GM18519 (cell line): Measurements from ENCODE around the gene ELL.

ENCODE experiments used
- ATAC-seq: cut with Tn5 transposase; IDR thresholded peaks from one replicate; pipeline ENCODE4 v1.9.1; 2021; ENCODE audit warnings: mild to moderate bottlenecking, moderate library complexity; ENCODE audit not compliant: unreplicated experiment, low FRiP score

ELL gene

GRCh38 chr19:18450021-18450930, 71.6 kb downstream of the ELL start:
- ATAC-seq: no peak

DNA sequence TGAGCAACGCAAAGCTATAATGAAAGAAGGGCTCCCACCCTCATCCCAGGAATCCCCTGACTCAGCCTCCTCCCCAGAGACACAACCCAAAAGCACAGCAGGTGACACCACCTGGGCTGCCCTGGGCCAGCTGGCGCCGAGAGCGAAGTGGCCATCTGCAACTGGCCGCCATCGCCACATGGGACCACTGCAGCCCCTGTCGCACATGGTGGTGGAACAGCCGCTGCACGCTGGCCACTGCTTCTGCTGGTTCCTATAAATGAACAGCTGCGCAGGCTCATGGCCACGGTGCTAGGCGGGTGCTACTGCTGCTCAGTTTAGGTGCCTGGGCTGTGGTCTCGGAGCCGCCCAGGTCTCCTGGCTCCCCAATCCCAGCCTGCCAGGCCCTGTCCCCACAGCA, 72.3 kb downstream of the ELL start:
- no peak for ATAC-seq

DNA sequence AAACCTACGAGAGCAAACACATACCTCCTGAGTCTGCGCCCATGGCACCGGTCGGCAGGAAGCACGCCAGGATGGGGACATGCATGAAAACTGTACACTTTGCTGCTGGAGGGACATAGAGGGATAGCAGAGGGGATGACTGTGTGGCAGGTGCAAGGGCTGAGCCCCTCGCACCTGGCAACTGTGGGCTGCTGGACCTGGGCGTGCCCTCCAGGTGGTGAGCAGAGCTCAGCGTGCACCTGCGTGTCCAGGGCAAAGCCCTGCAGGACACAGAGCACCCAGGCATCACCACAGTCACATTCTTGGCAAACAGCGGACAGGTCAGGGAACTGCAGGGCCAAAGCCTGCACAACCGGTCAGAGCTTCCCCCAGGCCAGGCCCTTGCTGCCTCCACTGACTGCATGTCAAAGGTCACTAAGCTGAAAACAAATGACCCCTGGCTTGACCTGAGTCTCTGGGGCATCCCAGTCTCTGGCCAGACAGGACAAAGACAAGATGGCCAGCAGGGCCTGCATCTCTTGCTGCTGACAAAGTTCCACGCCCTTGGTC, 75.0 kb downstream of the ELL start:
- ATAC-seq: no peak

DNA sequence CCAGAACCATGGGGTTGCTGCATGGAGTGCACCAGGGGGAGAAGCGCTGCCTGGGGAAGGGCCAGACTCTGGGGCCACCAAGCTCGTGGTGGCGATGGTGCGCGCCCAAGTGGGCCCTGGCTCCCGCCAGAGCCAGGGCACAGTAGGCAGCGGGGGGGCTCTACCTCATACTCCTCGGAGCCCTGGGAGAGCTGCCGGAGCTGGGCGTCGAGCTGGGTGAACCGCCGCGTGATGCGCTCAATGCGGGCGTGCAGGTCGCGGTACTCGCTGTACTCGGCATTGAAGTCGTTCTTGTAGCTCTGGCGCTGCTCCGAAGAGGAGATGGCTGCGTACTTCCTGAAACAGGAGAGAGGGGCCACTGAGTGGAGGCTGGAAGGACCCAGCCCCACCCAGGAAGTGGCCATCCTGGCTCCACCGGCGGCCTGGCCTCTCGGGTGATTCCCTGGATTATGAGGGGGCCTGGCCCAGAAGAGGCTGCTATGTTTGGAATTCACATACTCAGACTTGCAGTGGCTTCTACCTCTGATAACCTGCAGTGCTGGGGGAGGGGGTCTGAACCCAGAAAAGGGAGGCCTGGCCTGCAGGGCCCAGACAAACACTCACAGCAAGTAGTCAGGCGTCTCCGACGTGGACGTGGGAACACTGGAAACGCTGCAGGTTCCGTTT, 75.6 kb downstream of the ELL start:
- no peak for ATAC-seq

GRCh38 chr19:18445262-18445948, 76.5 kb downstream of the ELL start:
- ATAC-seq: no peak

GRCh38 chr19:18444513-18444912, 77.4 kb downstream of the ELL start:
- no peak for ATAC-seq

GRCh38 chr19:18443831-18444230, 78.0 kb downstream of the ELL start:
- ATAC-seq: no peak

DNA sequence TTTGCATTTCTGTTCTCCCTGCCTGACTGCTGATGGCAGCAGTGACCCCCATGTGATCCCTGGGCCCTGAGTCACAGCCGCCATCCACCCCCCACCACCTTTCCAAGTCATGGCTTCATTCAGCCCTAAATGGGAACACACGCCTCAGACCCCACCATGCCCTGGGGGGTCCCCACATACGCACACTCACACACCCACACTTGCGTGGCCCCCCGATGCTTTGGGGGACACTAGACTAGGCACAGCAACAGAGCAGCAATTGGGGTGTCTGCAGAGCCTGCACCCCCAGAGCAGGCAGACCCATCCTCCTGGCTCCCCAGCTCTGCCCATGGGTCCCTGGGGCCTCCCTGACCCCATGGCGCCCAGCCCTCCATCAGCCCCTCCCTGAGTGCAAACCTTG, 78.5 kb downstream of the ELL start:
- ATAC-seq: no peak

DNA sequence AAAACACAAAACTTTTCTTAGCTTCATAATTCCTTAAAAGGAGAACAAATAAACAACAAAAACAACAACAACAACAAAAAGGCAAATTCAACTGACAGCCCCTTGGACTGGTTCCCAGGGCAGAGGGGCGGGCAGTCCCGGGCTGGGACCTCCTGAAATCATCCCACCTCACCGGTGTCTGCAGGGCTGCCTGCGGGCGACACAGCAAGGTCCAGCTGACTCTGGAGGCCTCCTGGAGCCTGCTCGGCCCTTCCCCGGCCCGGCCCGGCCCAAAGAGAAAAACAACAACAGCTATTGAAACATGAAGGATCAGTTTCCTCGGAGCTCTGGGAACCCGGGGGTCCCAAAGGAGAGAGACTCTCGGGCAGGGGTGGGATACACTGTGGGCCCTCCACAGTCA, 78.9 kb downstream of the ELL start:
- ATAC-seq: no peak

GRCh38 chr19:18441804-18442788, 79.8 kb downstream of the ELL start:
- ATAC-seq: no peak

- ATAC-seq: no peak
These were observed 80.7 kb downstream of the ELL start for GRCh38 chr19:18440936-18441803.

DNA sequence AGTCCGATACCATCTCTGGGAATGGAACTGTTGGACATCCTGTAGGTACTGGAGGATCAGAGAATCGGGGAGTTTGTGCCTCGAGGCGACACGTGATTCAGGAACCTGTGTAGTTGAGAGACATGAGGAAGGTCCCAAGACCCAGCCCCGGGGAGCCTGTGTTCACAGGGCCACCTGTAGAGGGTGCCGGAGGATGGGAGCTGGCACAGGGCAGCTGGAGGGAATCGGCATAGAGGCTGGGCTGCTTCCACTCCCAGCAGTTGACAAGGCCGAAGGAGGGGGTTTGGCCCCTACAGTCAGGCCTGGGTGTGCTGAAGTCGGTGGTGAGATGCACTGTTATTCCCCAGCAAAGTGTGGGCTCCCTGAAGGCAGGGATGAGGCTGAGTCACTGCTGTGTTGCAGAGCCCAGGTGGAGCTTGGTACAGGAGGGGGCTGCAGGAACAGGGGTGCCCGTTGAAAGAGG, 81.4 kb downstream of the ELL start:
- no peak for ATAC-seq

DNA sequence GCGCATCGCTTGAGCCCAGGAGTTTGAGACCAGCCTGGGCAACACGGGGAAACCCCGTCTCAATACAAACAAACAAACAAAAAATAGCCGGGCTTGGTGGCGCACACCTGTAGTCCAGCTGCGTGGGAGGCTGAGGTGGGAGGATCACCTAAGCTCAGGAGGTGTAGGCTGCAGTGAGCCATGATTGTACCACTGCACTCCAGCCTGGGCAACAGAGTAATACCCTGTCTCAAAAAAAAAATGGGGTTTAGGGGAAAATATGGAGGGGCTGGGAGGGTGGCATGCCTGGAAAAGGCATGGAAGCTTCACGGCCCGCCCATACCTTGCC, 82.0 kb downstream of the ELL start:
- ATAC-seq: no peak

- ATAC-seq: no peak
These were observed 82.6 kb downstream of the ELL start for GRCh38 chr19:18439025-18439909.

GRCh38 chr19:18438331-18439024, 83.4 kb downstream of the ELL start:
- no peak for ATAC-seq

DNA sequence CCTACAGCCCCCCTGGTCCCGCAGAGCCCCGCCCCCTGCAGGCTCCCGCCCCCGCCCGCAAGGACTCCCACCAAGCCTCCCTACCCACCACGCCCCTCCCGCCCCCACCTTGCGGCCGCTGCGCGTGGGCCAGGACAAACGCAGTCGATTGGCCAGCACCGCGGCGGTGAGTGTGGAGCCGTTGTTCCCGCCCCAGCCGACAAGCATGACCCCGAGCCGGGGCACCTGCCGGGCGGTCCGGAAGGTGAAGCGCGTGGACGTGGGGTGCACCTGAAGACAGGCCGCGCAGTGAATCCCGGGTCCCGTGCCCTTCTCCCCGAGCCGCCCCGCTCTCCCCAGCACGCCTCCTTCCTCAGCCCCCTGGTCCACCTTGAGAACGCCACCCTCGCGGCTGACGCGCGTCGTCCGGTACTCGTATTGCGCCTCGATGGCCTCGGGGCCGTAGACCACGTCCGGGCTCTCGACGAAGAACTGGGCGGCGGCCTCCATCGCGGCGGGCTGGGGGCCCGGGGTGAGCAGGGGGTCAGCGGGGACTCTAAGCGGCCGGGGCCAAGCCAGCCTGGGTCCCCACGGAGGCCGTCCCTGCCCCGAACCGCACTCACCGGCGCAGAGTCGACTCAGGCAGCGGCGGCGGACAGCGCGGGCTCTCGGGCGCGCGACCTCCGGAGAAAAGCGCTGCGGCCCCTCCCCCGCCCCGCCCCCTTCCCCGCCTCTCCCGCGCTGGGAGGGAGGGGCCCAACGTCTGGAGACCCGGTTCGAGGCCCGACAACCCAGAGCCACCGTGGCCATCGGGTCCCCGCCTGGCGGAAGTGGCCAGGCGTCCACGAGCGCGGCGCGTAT, 84.2 kb downstream of the ELL start, which contains the start of gene ISYNA1:
ISYNA1 (minus strand) TSS at position 643 of the 840 bp plus-strand sequence; CDS start at position 489, 154 bp downstream.
- ATAC-seq: no peak
